Uterus (tissue), 4 donors: ENCODE results near the gene IGLL1. TPM values are rescaled to one million over a fixed set of nuclear protein-coding genes. Genes with fewer than 3 reads are reported as not detected.
"Not testable (repeated sequence)": the region's sequence is repeated elsewhere in the genome, so short reads cannot be mapped to it uniquely, and the experiment has no call there.

Source experiments
- DNase-seq, 2 donors: peaks; one replicate each; pipeline ENCODE4 v3.0.0-alpha.2; 2019 to 2020
- H3K27ac ChIP-seq, 2 donors: fragments of 200-600 bp; sonication (generic); 1 replicate in 1 of 2; 2 replicates in 1 of 2; pipeline ENCODE4 v1.5.1; 2016 to 2018
- H3K27me3 ChIP-seq, 2 donors: fragments of 200-600 bp; sonication (generic); one replicate each; pipeline ENCODE4 v1.5.1; 2018 to 2019; ENCODE audit warnings: control low read depth in 1 of 2
- H3K36me3 ChIP-seq, 2 donors: fragments of 200-600 bp; sonication (generic); one replicate each; pipeline ENCODE4 v1.5.1; 2019; ENCODE audit warnings: control low read depth in 1 of 2
- H3K4me1 ChIP-seq, 2 donors: fragments of 200-600 bp; sonication (generic); one replicate each; pipeline ENCODE4 v1.5.1; 2018 to 2019; ENCODE audit warnings: control low read depth in 1 of 2
- H3K4me3 ChIP-seq, 2 donors: fragments of 200-600 bp; sonication (generic); 1 replicate in 1 of 2; 2 replicates in 1 of 2; pipeline ENCODE4 v1.5.1; 2018 to 2019; ENCODE audit warnings: mild to moderate bottlenecking in 1 of 2
- H3K9me3 ChIP-seq, 2 donors: fragments of 200-600 bp; sonication (generic); one replicate each; pipeline ENCODE4 v1.5.1; 2019; ENCODE audit warnings: control low read depth in 1 of 2
- CTCF ChIP-seq, 4 experiments: fragments of 200-600 bp in 2 of 4; fragments of 450-650 bp in 2 of 4; sonication (generic) in 2 of 4; IDR thresholded peaks; one replicate each; pipeline ENCODE4 v1.5.1; 2016 to 2019; ENCODE audit warnings: antibody characterized with exemption in 4 of 4, mild to moderate bottlenecking in 2 of 4, moderate library complexity in 1 of 4
- POLR2A ChIP-seq, 2 donors: fragments of 450-650 bp; IDR thresholded peaks; one replicate each; pipeline ENCODE4 v1.6.1; 2016; ENCODE audit warnings: antibody characterized with exemption in 2 of 2, mild to moderate bottlenecking in 1 of 2, moderate library complexity in 1 of 2
- intact Hi-C: fragments of 100-400 bp; cut with DNase I; formaldehyde crosslinking; loops from one replicate; pipeline ENCODE4 v1.15.1; 2023; ENCODE audit warnings: low total_unique reads
- total RNA-seq, 4 donors: library from RNA; depleted of rRNA in 3 of 4; stranded (reverse); fragments of >200 nt in 3 of 4; gene quantifications; one replicate each; pipeline versions ENCODE4 v1.1.0 to v1.2.4, GENCODE V29; 2014 to 2023
- donor health status: DM: yes; HTN: yes; CAD: no.

The IGLL1 gene
- total RNA-seq, 4 donors from 2014 or later = 0.48 TPM; not detected in 3

- Histone ChIP-seq H3K4me1 (peaks cover 0 to 7% of the 10 kb centered on the region in 2 donors), H3K27ac (no peak overlapping the region), H3K36me3 (no peaks in the 10 kb centered on the region), H3K9me3 (no peaks in the 10 kb centered on the region), H3K27me3 (no peaks in the 10 kb centered on the region), H3K4me3 (no peak overlapping the region)
- intact Hi-C loops = no loop called here
- TF ChIP-seq POLR2A (IDR thresholded peaks at IDR 0.05) = no peak
- no peak for TF ChIP-seq CTCF (IDR thresholded peaks at IDR 0.05)
- no peak for DNase-seq
Measured at GRCh38 chr22:23564276-23564675, 15.8 kb downstream of the IGLL1 start.

- H3K4me1 ChIP-seq = peaks cover 0 to 7% of the 10 kb centered on the region in 2 donors
- DNase-seq = no peak
- intact Hi-C loops = no loop called here
- no peak overlapping the region for H3K4me3 ChIP-seq
- TF ChIP-seq POLR2A (IDR thresholded peaks at IDR 0.05) = no peak
- no peaks in the 10 kb centered on the region for H3K9me3 ChIP-seq
- no peaks in the 10 kb centered on the region for H3K27me3 ChIP-seq
- H3K36me3 ChIP-seq = no peaks in the 10 kb centered on the region
- H3K27ac ChIP-seq = no peak overlapping the region
Measured at GRCh38 chr22:23563111-23563510, 17.0 kb downstream of the IGLL1 start.

GRCh38 chr22:23562186-23562585 lies 17.9 kb downstream of the IGLL1 start:
- no peaks in the 10 kb centered on the region for H3K27me3 ChIP-seq
- intact Hi-C loops = no loop called here

GRCh38 chr22:23561025-23561510 lies 19.0 kb downstream of the IGLL1 start:
- H3K36me3 ChIP-seq, intact Hi-C loops, H3K27ac ChIP-seq, H3K4me1 ChIP-seq, H3K27me3 ChIP-seq, H3K4me3 ChIP-seq, DNase-seq, H3K9me3 ChIP-seq: not testable (repeated sequence)

More at GRCh38 chr22:23562186-23562585, 17.9 kb downstream of the IGLL1 start:
- Histone ChIP-seq H3K36me3 (no peaks in the 10 kb centered on the region), H3K4me3 (no peak overlapping the region), H3K4me1 (peaks cover 0 to 7% of the 10 kb centered on the region in 2 donors), H3K9me3 (no peaks in the 10 kb centered on the region), H3K27ac (no peak overlapping the region)
- DNase-seq = no peak
- TF ChIP-seq POLR2A (IDR thresholded peaks at IDR 0.05) = no peak

GRCh38 chr22:23560215-23560614 lies 19.9 kb downstream of the IGLL1 start:
- H3K36me3 ChIP-seq, H3K4me1 ChIP-seq, intact Hi-C loops, H3K27me3 ChIP-seq, DNase-seq, H3K9me3 ChIP-seq, H3K27ac ChIP-seq, H3K4me3 ChIP-seq: not testable (repeated sequence)

GRCh38 chr22:23557467-23557866 lies 22.6 kb downstream of the IGLL1 start:
- TF ChIP-seq POLR2A (IDR thresholded peaks at IDR 0.05) = no peak
- no peak for TF ChIP-seq CTCF (IDR thresholded peaks at IDR 0.05)
- intact Hi-C loops = no loop called here
- Histone ChIP-seq H3K9me3 (no peaks in the 10 kb centered on the region), H3K27me3 (no peaks in the 10 kb centered on the region), H3K36me3 (no peaks in the 10 kb centered on the region), H3K4me3 (no peak overlapping the region), H3K27ac (no peak overlapping the region), H3K4me1 (no peaks in the 10 kb centered on the region)
- DNase-seq = no peak

GRCh38 chr22:23557036-23557435 lies 23.1 kb downstream of the IGLL1 start:
- intact Hi-C loops = no loop called here
- no peak overlapping the region for H3K27ac ChIP-seq
- no peaks in the 10 kb centered on the region for H3K27me3 ChIP-seq
- no peaks in the 10 kb centered on the region for H3K4me1 ChIP-seq
- no peaks in the 10 kb centered on the region for H3K36me3 ChIP-seq
- no peaks in the 10 kb centered on the region for H3K9me3 ChIP-seq
- TF ChIP-seq POLR2A (IDR thresholded peaks at IDR 0.05) = no peak
- TF ChIP-seq CTCF (IDR thresholded peaks at IDR 0.05) = no peak
- H3K4me3 ChIP-seq = no peak overlapping the region
- DNase-seq = no peak
